Raji (cell line): ENCODE data around the gene ASCC3.
A peak's percentile ranks its signal among the peaks of the same experiment; 100 is the strongest.

Experiments
- POLR2A ChIP-seq: IDR thresholded peaks from 2 replicates; pipeline ENCODE4 v1.6.1; 2011; ENCODE audit warnings: low read depth, low read length, control low read depth; ENCODE audit not compliant: insufficient read depth

ASCC3 gene

GRCh38 chr6:100493206-100493888, 387.8 kb downstream of the ASCC3 start:
- TF ChIP-seq POLR2A: no peak

GRCh38 chr6:100491952-100492670, 389.0 kb downstream of the ASCC3 start:
- TF ChIP-seq POLR2A: no peak

GRCh38 chr6:100490065-100490464, 391.1 kb downstream of the ASCC3 start:
- TF ChIP-seq POLR2A: no peak

DNA sequence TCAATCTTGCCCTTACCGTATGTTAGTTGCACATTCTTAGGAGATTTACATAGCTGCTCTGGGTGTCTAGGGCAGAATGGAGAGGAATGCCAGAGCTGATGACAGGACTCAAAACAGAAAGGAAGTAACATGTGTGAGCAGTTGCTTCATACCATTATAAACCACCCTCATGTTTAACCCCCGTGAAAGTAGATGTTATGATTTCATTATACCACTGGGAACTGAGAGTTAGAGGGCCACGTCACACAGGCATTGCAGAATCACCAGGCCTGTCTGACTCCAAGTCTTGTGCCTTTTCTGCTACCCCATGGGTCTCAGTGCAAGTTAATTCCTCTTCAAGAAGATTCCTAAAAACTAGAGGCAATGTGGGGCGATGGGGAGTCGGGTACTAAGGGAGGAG, 392.9 kb downstream of the ASCC3 start:
- no peak for TF ChIP-seq POLR2A

- TF ChIP-seq POLR2A: no peak
These were observed 393.5 kb downstream of the ASCC3 start for GRCh38 chr6:100487638-100488037.

DNA sequence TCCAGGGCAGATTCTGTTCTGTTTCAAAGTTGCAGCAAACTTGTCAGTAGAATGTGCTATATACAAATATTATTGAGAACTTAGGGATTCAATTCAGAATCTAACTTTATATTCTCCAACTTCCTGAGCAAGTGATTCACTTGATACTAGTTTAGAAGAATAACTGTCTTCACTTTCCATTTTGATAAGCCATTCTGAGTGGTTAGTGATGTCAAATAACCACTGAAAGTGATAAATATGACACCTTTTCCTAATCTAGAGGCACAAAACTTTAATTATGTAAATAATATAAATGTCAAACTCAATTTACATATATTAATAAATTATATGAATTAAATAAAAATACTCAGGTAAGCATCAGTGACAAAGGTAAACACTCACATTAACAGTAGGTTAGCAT, 395.9 kb downstream of the ASCC3 start:
- no peak for TF ChIP-seq POLR2A

- TF ChIP-seq POLR2A: no peak
These were observed 396.7 kb downstream of the ASCC3 start for GRCh38 chr6:100484474-100484873.

DNA sequence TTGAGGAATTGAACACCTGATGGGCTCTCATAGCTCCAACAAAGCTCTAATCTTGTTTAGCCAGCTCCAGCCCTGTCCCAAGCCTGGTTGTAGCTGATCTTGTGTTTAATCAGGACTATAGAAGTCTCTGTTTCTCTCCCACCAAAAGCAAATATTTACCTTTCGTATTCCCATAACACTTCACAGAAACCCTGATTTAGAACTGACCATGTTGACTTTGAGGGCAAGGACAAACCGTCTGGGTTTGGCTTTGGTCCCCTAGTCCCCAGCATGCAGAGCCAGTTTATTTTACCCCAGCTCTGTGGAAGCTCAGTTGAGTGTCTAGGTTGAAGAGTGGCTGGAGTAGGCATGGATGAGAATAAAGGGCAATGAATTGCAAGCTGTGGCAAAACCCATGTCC, 398.4 kb downstream of the ASCC3 start:
- no peak for TF ChIP-seq POLR2A

DNA sequence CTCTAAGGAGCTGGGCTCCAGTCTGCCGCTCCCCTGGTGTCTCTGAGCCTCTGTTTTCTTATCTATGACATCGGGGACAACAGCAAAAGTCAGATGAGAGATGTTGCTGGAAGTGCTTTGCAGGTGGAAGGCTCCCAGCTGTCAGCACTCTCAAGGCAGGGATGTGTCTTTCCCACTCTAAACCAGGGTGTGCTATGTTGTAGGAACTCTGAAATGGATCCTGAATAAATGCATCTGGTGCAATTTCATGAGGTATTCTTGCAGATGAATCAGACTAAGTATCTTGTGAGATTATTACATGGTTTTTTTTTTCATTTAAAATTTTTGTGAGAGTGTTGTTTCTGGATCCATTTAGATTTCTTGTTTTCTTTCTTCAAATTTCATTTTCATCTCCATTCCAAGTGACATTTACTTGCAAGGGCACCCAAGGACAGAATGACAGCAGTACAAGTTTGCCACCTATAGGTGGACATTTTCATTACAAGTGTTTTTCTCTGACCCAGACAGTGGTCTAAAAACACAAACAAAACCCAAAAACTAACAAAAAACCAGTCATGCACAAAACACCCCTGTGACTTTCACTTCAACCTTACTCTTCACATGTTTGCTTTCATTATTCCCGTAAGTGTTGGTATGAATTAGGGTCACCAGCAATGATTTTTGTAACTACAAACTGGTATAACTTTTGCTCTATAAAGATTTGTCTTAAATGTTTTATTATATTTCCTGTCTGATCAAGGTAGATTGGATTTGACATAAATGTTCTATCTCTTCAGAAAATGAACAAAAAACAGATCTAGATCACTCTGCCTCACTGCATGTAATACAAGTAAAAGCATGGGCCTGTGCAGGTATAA, 401.7 kb downstream of the ASCC3 start:
- no peak for TF ChIP-seq POLR2A

- no peak for TF ChIP-seq POLR2A
These were observed 405.4 kb downstream of the ASCC3 start for GRCh38 chr6:100475554-100476320.

DNA sequence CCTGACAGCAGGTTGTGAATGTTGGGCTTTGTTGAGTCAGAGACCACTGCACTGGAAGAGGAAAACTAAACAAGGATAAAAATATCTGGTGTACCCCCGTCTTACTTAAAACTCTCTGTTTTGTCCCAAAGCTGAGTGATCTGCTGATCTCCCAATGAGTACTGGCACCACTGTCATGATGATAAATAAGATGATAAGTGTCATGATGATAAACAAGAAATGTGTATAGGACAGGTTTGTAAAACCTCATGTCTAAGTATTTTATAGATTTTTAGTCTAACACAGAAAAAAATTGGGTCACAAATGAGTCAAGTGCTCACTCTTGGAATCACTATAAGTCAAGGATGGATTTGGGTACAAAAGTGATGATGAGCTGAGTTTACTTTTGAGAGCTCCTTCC, 407.9 kb downstream of the ASCC3 start:
- no peak for TF ChIP-seq POLR2A

DNA sequence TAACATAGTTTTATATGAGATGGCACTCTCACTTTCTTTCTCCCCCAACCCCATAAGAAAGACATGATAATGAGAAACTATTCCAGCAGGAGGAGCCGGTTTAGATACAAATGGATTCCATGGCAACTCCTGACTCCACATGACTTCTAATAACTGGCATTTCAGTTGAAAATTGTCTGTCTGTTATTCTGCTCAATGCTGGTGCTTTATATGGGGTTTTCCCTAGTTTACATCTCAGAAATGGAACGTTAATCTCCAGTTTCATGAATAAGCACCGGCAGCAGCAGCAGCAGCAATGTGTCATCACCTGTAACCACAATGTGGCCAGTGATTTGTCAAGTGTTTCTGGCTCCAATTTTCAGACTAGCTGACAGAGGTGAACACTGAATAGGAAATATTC, 408.5 kb downstream of the ASCC3 start:
- TF ChIP-seq POLR2A: 0 out of 2 replicates have a peak, but pooled peaks have one; percentile 19

DNA sequence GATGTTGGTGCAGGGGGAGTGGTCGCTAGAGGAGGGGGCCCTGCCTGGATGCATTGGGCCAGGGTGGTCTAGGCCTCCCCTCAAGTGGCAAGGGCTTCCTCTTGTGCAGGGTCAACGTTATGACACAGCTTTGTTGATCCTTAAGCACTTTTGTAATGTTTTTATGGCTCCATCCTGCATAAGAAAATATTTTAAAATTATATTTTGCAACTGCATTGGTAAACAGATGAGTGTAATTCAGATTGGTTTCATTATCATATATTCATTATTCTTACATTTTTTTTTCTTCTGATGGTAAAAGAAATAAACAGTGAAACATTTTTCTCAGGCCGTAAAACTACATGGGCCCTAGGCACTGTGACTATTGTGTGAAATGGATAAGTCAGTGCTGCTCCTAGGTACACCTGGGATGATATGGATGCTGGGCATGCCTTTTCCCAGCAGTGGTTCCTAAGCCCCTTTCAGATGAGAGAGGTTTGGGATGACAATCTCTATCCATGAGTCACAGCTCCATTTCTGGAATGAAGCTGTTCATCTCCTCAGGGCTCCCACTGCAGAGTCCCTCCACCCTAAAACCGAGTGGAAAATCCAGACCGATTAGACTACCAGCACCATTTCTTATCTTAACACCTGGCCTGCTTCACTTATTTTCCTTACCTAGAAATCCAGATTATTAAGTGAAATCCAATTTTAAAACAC, 410.6 kb downstream of the ASCC3 start:
- TF ChIP-seq POLR2A: no peak

DNA sequence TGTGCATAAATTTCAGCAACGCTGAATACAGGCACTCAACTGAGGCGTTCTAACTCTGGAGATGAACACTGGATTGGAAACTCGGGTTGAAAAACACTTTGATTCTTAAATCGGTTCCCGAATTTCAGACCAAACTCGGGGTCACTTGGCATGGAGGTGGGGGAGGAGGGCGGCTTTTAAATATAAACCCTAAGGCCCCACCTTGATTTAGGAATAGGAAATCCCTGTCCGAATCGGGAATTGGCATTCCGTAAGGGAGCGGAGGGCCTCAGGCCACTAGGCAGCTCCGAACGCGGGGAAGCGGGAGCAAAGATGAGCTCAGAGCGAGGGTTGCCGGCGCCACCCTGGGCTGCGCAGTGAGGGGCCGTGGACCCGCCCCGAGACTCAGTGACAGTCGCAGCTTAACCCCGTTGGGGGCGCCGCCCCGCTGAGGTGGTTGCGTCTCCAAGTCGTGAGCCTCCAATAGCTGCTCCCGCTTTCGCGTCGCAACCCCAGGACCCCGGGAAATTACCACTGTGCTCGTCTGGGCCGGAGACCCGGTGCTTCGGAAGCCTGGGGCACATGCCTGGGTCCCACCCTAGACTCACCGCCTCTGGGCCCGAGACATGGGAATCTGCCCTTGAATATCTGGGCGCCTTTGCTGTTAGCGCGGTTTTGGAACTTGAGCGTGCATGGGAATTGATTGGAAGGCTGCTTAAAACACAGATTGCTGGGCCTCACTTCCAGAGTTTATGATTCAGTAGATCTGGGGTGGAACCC, 411.8 kb downstream of the ASCC3 start:
- no peak for TF ChIP-seq POLR2A
